K562 treated with DMSO at 1 percent for 4 hours (cell line): Measurements from ENCODE around the gene FUT1. TPM values are rescaled to one million over a fixed set of nuclear protein-coding genes. Genes with fewer than 3 reads are reported as not detected.

Experiments
- total RNA-seq: library from RNA; unstranded; fragments of 300-600 nt; gene quantifications from 2 replicates; pipeline ENCODE4 v1.2.3, GENCODE V29; 2022; ENCODE audit not compliant: insufficient read depth

Gene FUT1
- 4.8 and 13.9 TPM in 2 replicates for total RNA-seq

GRCh38 chr19:48752496-48753365, at the start of gene FUT1:
Gene FUT1, minus strand, starts transcription at chr19:48752641. Its CDS starts 1,360 bp downstream, at chr19:48751281.

GRCh38 chr19:48755084-48755641, 2.7 kb upstream of the FUT1 start, which contains the start of gene FGF21:
Gene FGF21, plus strand, starts transcription at chr19:48755524. Its CDS starts 713 bp downstream, at chr19:48756237.

DNA sequence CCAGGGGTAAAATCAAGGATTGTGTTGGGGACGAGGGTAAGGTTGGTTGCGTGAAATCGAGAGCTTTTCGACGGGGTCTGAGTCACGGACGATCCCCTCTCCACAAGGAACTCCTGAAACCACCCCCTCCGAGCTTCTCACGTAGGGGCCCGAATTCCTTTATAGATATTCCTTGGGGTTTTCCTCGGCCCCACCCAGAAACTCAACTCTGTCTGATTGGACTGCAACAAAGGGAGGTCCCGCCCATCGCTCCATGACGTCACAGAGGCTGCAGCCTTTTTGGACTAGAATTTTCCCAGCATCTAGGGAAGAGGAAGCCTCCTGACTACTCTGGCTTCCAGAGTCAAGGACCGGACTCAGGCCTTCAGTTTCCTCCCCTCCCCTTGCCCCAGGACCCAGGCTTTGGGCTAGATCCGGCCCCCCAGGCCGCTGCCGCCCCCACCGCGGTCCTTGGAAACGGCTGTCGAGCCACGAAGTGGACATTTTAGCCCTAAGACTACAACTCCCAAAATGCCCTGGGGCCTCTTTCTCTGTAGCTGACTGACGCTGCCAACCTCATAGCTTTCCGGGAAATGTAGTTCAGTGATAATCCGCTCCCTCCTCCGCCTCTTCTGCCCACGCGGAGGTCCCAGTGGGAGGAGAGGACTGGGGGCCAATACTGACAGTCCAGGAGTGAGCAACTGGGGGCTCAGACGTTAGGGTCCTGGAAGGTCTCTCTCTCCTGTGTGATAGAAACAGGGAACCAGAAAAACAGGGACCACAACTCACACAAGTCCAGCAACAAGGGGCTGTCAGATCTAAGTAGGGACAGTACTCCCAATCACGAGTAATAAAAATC, 5.5 kb downstream of the FUT1 start, which contains the start of gene IZUMO1:
TSS of gene IZUMO1 (minus strand) at position 172 of the 838 bp plus-strand sequence. CDS start 1,050 bp downstream, outside the sequence.

GRCh38 chr19:48740164-48740972, 12.1 kb downstream of the FUT1 start, which contains the start of gene RASIP1:
Gene RASIP1, minus strand, starts transcription at chr19:48740610. Its CDS starts 328 bp downstream, at chr19:48740282.

GRCh38 chr19:48719263-48720171, 32.9 kb downstream of the FUT1 start, which contains the start of gene MAMSTR:
Gene MAMSTR, minus strand, starts transcription at chr19:48719725. Its CDS starts 694 bp downstream, at chr19:48719031.

Other genes starting within 250 kb of the FUT1 start
- gene LMTK3, start 240.8 kb downstream of the FUT1 start, total RNA-seq: 7.2 and 8.2 TPM in 2 replicates
- 1.7 and 1.9 TPM in 2 replicates for gene SULT2B1, start 200.5 kb downstream of the FUT1 start, total RNA-seq
- not detected in 2 replicates for gene SPACA4, start 145.9 kb downstream of the FUT1 start, total RNA-seq
- 1.7 and 2.8 TPM in 2 replicates for gene FAM83E, start 137.6 kb downstream of the FUT1 start, total RNA-seq
- gene RPL18, start 133.5 kb downstream of the FUT1 start, total RNA-seq: 5,295 and 5,517 TPM in 2 replicates
- gene SPHK2, start 133.1 kb downstream of the FUT1 start, total RNA-seq: 3.9 and 7.1 TPM in 2 replicates
- gene DBP, start 115.3 kb downstream of the FUT1 start, total RNA-seq: 18.9 and 23.5 TPM in 2 replicates
- 10.3 and 27.1 TPM in 2 replicates for gene CA11, start 106.5 kb downstream of the FUT1 start, total RNA-seq
- gene NTN5, start 79.6 kb downstream of the FUT1 start, total RNA-seq: 0.33 TPM in 1 of 2 replicates, not detected in the other
- gene FUT2, start 56.7 kb downstream of the FUT1 start, total RNA-seq: not detected in 2 replicates
- 0.73 TPM in 1 of 2 replicates, not detected in the other for gene MAMSTR, start 32.9 kb downstream of the FUT1 start, total RNA-seq
- gene RASIP1, start 12.0 kb downstream of the FUT1 start, total RNA-seq: 6.5 and 7.8 TPM in 2 replicates
- 0.50 TPM in 1 of 2 replicates, not detected in the other for gene IZUMO1, start 5.7 kb downstream of the FUT1 start, total RNA-seq
- gene FGF21, start 2.9 kb upstream of the FUT1 start, total RNA-seq: not detected in 2 replicates
- 68.9 and 69.1 TPM in 2 replicates for gene BCAT2, start 58.4 kb upstream of the FUT1 start, total RNA-seq
- gene HSD17B14, start 83.8 kb upstream of the FUT1 start, total RNA-seq: not detected in 2 replicates
- 17.1 and 25.9 TPM in 2 replicates for gene PLEKHA4, start 116.0 kb upstream of the FUT1 start, total RNA-seq
- 85.0 and 106 TPM in 2 replicates for gene PPP1R15A, start 119.8 kb upstream of the FUT1 start, total RNA-seq
- gene TULP2, start 146.1 kb upstream of the FUT1 start, total RNA-seq: not detected in 2 replicates
- 279 and 316 TPM in 2 replicates for gene NUCB1, start 147.7 kb upstream of the FUT1 start, total RNA-seq
- gene DHDH, start 181.1 kb upstream of the FUT1 start, total RNA-seq: 2.6 and 6.7 TPM in 2 replicates
- 90.6 and 152 TPM in 2 replicates for gene BAX, start 202.2 kb upstream of the FUT1 start, total RNA-seq
- 5,415 and 5,880 TPM in 2 replicates for gene FTL, start 212.7 kb upstream of the FUT1 start, total RNA-seq
- gene GYS1, start 240.7 kb upstream of the FUT1 start, total RNA-seq: 18.0 and 22.2 TPM in 2 replicates
- 219 and 288 TPM in 2 replicates for gene RUVBL2, start 241.2 kb upstream of the FUT1 start, total RNA-seq